ENCODE results near the gene SNCAIP. TPM values are rescaled to one million over a fixed set of nuclear protein-coding genes. Genes with fewer than 3 reads are reported as not detected.

The SNCAIP gene
- total RNA-seq, 4 donors from 2014 or later: 0.82 to 2.2 (median 1.6) TPM; not detected in 1

- H3K4me3 ChIP-seq: no peak overlapping the region
- no peak overlapping the region for H3K27ac ChIP-seq
- no peaks in the 10 kb centered on the region for H3K9me3 ChIP-seq
These were observed 135.8 kb downstream of the SNCAIP start for GRCh38 chr5:122447879-122448278.

GRCh38 chr5:122454541-122454940 lies 142.5 kb downstream of the SNCAIP start:
- Histone ChIP-seq H3K27me3 (no peaks in the 10 kb centered on the region), H3K9me3 (no peaks in the 10 kb centered on the region), H3K4me3 (no peak overlapping the region), H3K36me3 (no peaks in the 10 kb centered on the region), H3K4me1 (peaks cover 0 to 22% (median 2%) of the 10 kb centered on the region in 4 donors), H3K27ac (no peak overlapping the region)
- in situ Hi-C loops (cut with MboI; ENCODE audit: low pct_ligation_motif_present in 1 of 4, low pct_unique_long_range_greater_than_20kb in 1 of 4, low sequenced_read_pairs in 3 of 4): no loop called here
- DNase-seq: no peak
- intact Hi-C loops (cut with DNase I; ENCODE audit: low total_unique reads): no loop called here
- no peak for TF ChIP-seq EP300 (IDR thresholded peaks at IDR 0.05; ENCODE audit: low read depth)
- TF ChIP-seq POLR2AphosphoS5 (IDR thresholded peaks at IDR 0.05): no peak
- TF ChIP-seq CTCF (IDR thresholded peaks at IDR 0.05): no peak
- no peak for TF ChIP-seq POLR2A (IDR thresholded peaks at IDR 0.05)

More at GRCh38 chr5:122447879-122448278, 135.8 kb downstream of the SNCAIP start:
- WGBS, 2 donors (ENCODE audit: low coverage in 1 of 2): 68 to 74% methylated on average over 3 of the region's 3 CpGs
- DNase-seq: no peak
- intact Hi-C loops (cut with DNase I; ENCODE audit: low total_unique reads) (no loop called here), in situ Hi-C loops (cut with MboI; ENCODE audit: low pct_ligation_motif_present in 1 of 4, low pct_unique_long_range_greater_than_20kb in 1 of 4, low sequenced_read_pairs in 3 of 4) (no loop called here)
- Histone ChIP-seq H3K27me3 (no peaks in the 10 kb centered on the region), H3K36me3 (peaks cover 0 to 4% (median 0%) of the 10 kb centered on the region in 4 donors), H3K4me1 (peaks cover 0 to under 1% (median 0%) of the 10 kb centered on the region in 4 donors)
- TF ChIP-seq EP300 (IDR thresholded peaks at IDR 0.05; ENCODE audit: low read depth) (no peak), POLR2A (IDR thresholded peaks at IDR 0.05) (no peak), POLR2AphosphoS5 (IDR thresholded peaks at IDR 0.05) (no peak), CTCF (IDR thresholded peaks at IDR 0.05) (no peak)

GRCh38 chr5:122455939-122456338 lies 143.9 kb downstream of the SNCAIP start:
- TF ChIP-seq EP300 (IDR thresholded peaks at IDR 0.05; ENCODE audit: low read depth) (no peak), POLR2A (IDR thresholded peaks at IDR 0.05) (no peak), POLR2AphosphoS5 (IDR thresholded peaks at IDR 0.05) (no peak), CTCF (IDR thresholded peaks at IDR 0.05) (no peak)
- H3K9me3 ChIP-seq: no peaks in the 10 kb centered on the region
- 17 to 42% methylated on average over 1 of the region's 1 CpG for WGBS, 2 donors (ENCODE audit: low coverage in 1 of 2)
- intact Hi-C loops (cut with DNase I; ENCODE audit: low total_unique reads): no loop called here
- DNase-seq: no peak
- no peaks in the 10 kb centered on the region for H3K36me3 ChIP-seq
- no peak overlapping the region for H3K27ac ChIP-seq
- in situ Hi-C loops (cut with MboI; ENCODE audit: low pct_ligation_motif_present in 1 of 4, low pct_unique_long_range_greater_than_20kb in 1 of 4, low sequenced_read_pairs in 3 of 4): no loop called here
- peaks cover 0 to 22% (median 2%) of the 10 kb centered on the region in 4 donors for H3K4me1 ChIP-seq
- H3K4me3 ChIP-seq: no peak overlapping the region
- no peaks in the 10 kb centered on the region for H3K27me3 ChIP-seq

DNA sequence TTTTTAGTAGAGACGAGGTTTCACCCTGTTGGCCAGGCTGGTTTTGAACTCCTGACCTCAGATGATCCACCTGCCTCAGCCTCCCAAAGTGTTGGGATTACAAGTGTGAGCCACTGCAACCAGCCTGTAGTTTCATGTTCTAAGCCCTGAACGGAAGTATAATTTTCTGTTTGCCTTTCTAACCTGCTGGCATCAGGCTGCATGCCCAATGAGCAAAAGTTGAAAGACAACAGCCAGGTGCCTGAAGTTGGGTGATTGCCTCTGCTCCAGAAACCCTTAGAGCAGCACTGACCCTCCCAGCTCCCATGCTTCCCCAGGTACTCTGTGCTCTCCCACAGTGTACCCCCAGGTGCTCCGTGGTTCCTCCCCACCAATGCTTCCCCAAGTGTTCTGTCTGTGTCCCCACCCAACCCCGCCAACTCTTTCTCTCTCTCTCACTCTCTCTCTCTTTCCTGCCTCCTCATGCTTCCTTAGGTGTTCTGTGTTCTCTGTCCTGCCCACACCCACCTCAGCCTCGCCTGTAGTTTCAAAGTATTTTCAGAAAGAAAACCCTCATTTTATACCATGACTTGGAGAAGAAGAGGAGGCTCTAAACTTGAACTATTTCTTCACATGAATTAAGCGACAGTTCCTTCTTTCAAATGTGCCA lies 145.3 kb downstream of the SNCAIP start:
- TF ChIP-seq CTCF (IDR thresholded peaks at IDR 0.05) (no peak), POLR2A (IDR thresholded peaks at IDR 0.05) (no peak), POLR2AphosphoS5 (IDR thresholded peaks at IDR 0.05) (no peak), EP300 (IDR thresholded peaks at IDR 0.05; ENCODE audit: low read depth) (no peak)
- Histone ChIP-seq H3K9me3 (no peaks in the 10 kb centered on the region), H3K27me3 (no peaks in the 10 kb centered on the region), H3K36me3 (no peaks in the 10 kb centered on the region), H3K4me1 (peaks cover 0 to 22% (median 2%) of the 10 kb centered on the region in 4 donors), H3K27ac (no peak overlapping the region), H3K4me3 (no peak overlapping the region)
- in situ Hi-C loops (cut with MboI; ENCODE audit: low pct_ligation_motif_present in 1 of 4, low pct_unique_long_range_greater_than_20kb in 1 of 4, low sequenced_read_pairs in 3 of 4) (no loop called here), intact Hi-C loops (cut with DNase I; ENCODE audit: low total_unique reads) (no loop called here)
- WGBS, 2 donors (ENCODE audit: low coverage in 1 of 2): 63% methylated on average over 4 to 6 of the region's 6 CpGs
- no peak for DNase-seq

Data from transverse colon (tissue), 4 donors.